ENCODE data around the gene ADARB1. TPM values are rescaled to one million over a fixed set of nuclear protein-coding genes. Genes with fewer than 3 reads are reported as not detected.

Gene ADARB1
- total and polyA plus RNA-seq, 2 of the 8 experiments (the other 6 are each of a cell fraction or from before 2014, with no cell fraction given): 4.7 to 14.9 TPM

DNA sequence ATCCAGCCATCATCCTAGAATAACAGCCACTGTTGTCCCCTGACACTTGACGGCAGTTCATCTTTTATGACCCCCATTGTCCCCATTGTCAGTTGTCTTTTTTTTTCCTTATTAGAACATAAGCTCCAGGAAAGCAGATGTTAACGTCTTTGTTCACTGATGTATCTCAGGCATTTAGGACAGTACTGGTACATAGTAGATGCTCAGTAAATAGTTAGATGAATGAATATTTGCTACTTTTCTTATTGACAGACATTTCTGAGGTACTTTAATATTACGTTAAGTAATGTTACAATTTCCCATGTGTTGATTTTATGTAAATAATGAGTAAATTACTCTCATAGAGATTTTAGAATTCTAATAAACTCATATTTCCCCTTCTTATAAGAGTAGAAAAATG is 69.5 kb downstream of the ADARB1 start (continued):
- TF ChIP-seq SIN3A (conservative IDR thresholded peaks at IDR 0.05 in 1 of 2, IDR thresholded peaks at IDR 0.05 in 1 of 2; ENCODE audit: low read depth in 1 of 2, low read length in 2 of 2) (no peak), SIX5 (IDR thresholded peaks at IDR 0.05; ENCODE audit: low read depth, low read length) (no peak), POLR2A (IDR thresholded peaks at IDR 0.05; ENCODE audit: control extremely low read depth in 1 of 2, low read depth in 2 of 2, low read length in 2 of 2) (no peak), ASH2L (IDR thresholded peaks at IDR 0.05; ENCODE audit: low read length) (no peak)

Measured in H1 (cell line).